Thyroid gland (tissue), 4 donors: ENCODE data around the gene PSD. TPM values are rescaled to one million over a fixed set of nuclear protein-coding genes. Genes with fewer than 3 reads are reported as not detected.

Source experiments
- DNase-seq, 2 donors: peaks; one replicate each; pipeline ENCODE4 v3.0.0-alpha.2; 2019
- H3K27ac ChIP-seq, 3 donors: fragments of 200-600 bp; sonication (generic); 1 replicate in 2 of 3; 2 replicates in 1 of 3; pipeline ENCODE4 v1.5.1; 2016 to 2019; ENCODE audit warnings: mild to moderate bottlenecking in 1 of 3, moderate library complexity in 1 of 3
- H3K27me3 ChIP-seq: fragments of 200-600 bp; sonication (generic); one replicate; pipeline ENCODE4 v1.5.1; 2019
- H3K36me3 ChIP-seq, 2 donors: fragments of 200-600 bp; sonication (generic); one replicate each; pipeline ENCODE4 v1.5.1; 2016 to 2019
- H3K4me1 ChIP-seq, 2 donors: fragments of 200-600 bp; sonication (generic); one replicate each; pipeline ENCODE4 v1.5.1; 2017 to 2019
- H3K4me3 ChIP-seq, 3 donors: fragments of 200-600 bp; sonication (generic); replicated peaks in 1 of 3; 1 replicate in 2 of 3; 2 replicates in 1 of 3; pipeline ENCODE4 v1.5.1; 2016; ENCODE audit warnings: mild to moderate bottlenecking in 1 of 3
- H3K9me3 ChIP-seq: fragments of 200-600 bp; sonication (generic); one replicate; pipeline ENCODE4 v1.5.1; 2017
- CTCF ChIP-seq, 6 experiments: fragments of 200-600 bp in 3 of 6; fragments of 450-650 bp in 3 of 6; sonication (generic) in 3 of 6; IDR thresholded peaks; one replicate each; pipeline ENCODE4 v1.5.1; 2016 to 2019; ENCODE audit warnings: antibody characterized with exemption in 6 of 6, mild to moderate bottlenecking in 2 of 6, inconsistent platforms in 1 of 6, moderate library complexity in 1 of 6
- POLR2A ChIP-seq, 2 donors: fragments of 450-650 bp; IDR thresholded peaks; one replicate each; pipeline ENCODE4 v1.6.1; 2017; ENCODE audit warnings: antibody characterized with exemption in 2 of 2, mild to moderate bottlenecking in 2 of 2, moderate library complexity in 1 of 2
- WGBS, 2 donors: methylation state at CpG; one replicate each; pipeline ENCODE4 v1.1.5; 2017; 5-methylcytosine and 5-hydroxymethylcytosine counted together
- intact Hi-C: fragments of 100-400 bp; cut with DNase I; formaldehyde crosslinking; loops from one replicate; pipeline ENCODE4 v1.15.1; 2023
- microRNA counts, 2 donors: library from miRNA; unstranded; fragments of <30 nt; microRNA quantifications; one replicate each; lab custom pipeline; 2016 to 2017
- microRNA-seq: library from miRNA; unstranded; fragments of <30 nt; microRNA quantifications from one replicate; pipeline ENCODE4, GENCODE V29; 2016
- small RNA-seq: library from RNA; depleted of rRNA; stranded (forward); fragments of <200 nt; gene quantifications from one replicate; pipeline ENCODE3, GENCODE V24; 2016
- total RNA-seq, 4 donors: library from RNA; depleted of rRNA; stranded (reverse); fragments of >200 nt; gene quantifications; one replicate each; pipeline ENCODE4 v1.2.3, GENCODE V29; 2016

Gene PSD
- total RNA-seq, 4 donors from 2014 or later: 0.24 to 1.1 (median 0.49) TPM

GRCh38 chr10:102367441-102367840 lies 51.1 kb downstream of the PSD start:
- H3K9me3 ChIP-seq: no peaks in the 10 kb centered on the region
- H3K27ac ChIP-seq: no peak overlapping the region
- no peak overlapping the region for H3K4me3 ChIP-seq
- H3K4me1 ChIP-seq: no peaks in the 10 kb centered on the region
- WGBS, 2 donors: 90 to 100% methylated on average over 1 of the region's 1 CpG
- intact Hi-C loops: no loop called here
- H3K27me3 ChIP-seq: no peaks in the 10 kb centered on the region
- no peak for TF ChIP-seq POLR2A (IDR thresholded peaks at IDR 0.05)
- no peak for TF ChIP-seq CTCF (IDR thresholded peaks at IDR 0.05)
- no peak for DNase-seq
- peaks cover 91 to 95% of the 10 kb centered on the region in 2 donors for H3K36me3 ChIP-seq

- no peak for DNase-seq
- peaks cover 61 to 63% of the 10 kb centered on the region in 2 donors for H3K36me3 ChIP-seq
- 95 to 98% methylated on average over 4 of the region's 4 CpGs for WGBS, 2 donors
- H3K27me3 ChIP-seq: no peaks in the 10 kb centered on the region
- no peak overlapping the region for H3K4me3 ChIP-seq
- intact Hi-C loops: no loop called here
- no peak for TF ChIP-seq POLR2A (IDR thresholded peaks at IDR 0.05)
- H3K27ac ChIP-seq: no peak overlapping the region
- H3K9me3 ChIP-seq: no peaks in the 10 kb centered on the region
- H3K4me1 ChIP-seq: no peaks in the 10 kb centered on the region
These were observed 59.7 kb downstream of the PSD start for GRCh38 chr10:102358712-102359382.

GRCh38 chr10:102354451-102354850 lies 64.1 kb downstream of the PSD start:
- Histone ChIP-seq H3K9me3 (no peaks in the 10 kb centered on the region), H3K36me3 (peaks cover 49% of the 10 kb centered on the region in 2 donors), H3K27me3 (no peaks in the 10 kb centered on the region), H3K27ac (no peak overlapping the region), H3K4me1 (no peaks in the 10 kb centered on the region), H3K4me3 (no peak overlapping the region)
- no peak for DNase-seq
- no peak for TF ChIP-seq POLR2A (IDR thresholded peaks at IDR 0.05)
- no peak for TF ChIP-seq CTCF (IDR thresholded peaks at IDR 0.05)
- 84 to 85% methylated on average over 3 of the region's 3 CpGs for WGBS, 2 donors
- intact Hi-C loops: no loop called here

MicroRNAs within 50 kb of the gene (microRNA counts, 767-probe panel; counts per million panel counts)
- microRNA hsa-miR-146b-3p (lab: Ali Mortazavi, UCI) (0 counts per million in 2 donors), microRNA hsa-miR-146b-5p (lab: Ali Mortazavi, UCI) (2,634 to 5,199 counts per million in 2 donors)

Small RNA genes within 50 kb of the gene (microRNA-seq; reads per million reads assigned to microRNA genes)
- 976 reads per million, percentile 81 among the genes with 10 or more reads in this experiment for gene MIR146B

Small RNA genes within 50 kb of the gene (small RNA-seq; reads per million reads assigned to genes)
- gene MIR146B: 389 reads per million, percentile 98 among the genes with 10 or more reads in this experiment

Other genes starting within 250 kb of the PSD start
- gene ELOVL3, start 192.5 kb downstream of the PSD start, total RNA-seq: not detected
- under 1 TPM in 1 of 4 donors, not detected in 3; 0.45 TPM for gene PITX3, start 177.3 kb downstream of the PSD start, total RNA-seq
- gene GBF1, start 173.3 kb downstream of the PSD start, total RNA-seq: 10 to 100 TPM; 34.0 to 68.3 (median 53.5) TPM
- gene NFKB2, start 23.1 kb downstream of the PSD start, total RNA-seq: 10 to 100 TPM; 12.3 to 26.0 (median 15.3) TPM
- gene FBXL15, start 2.1 kb upstream of the PSD start, total RNA-seq: 10 to 100 TPM; 13.4 to 34.0 (median 27.2) TPM
- 10 to 100 TPM; 56.2 to 73.9 (median 62.0) TPM for gene CUEDC2, start 13.8 kb upstream of the PSD start, total RNA-seq
- 1 to 10 TPM; 1.1 to 2.9 (median 1.8) TPM for gene C10orf95, start 32.8 kb upstream of the PSD start, total RNA-seq
- 100 to 1,000 TPM in 3 of 4 donors, 10 to 100 TPM in 1; 94.1 to 111 (median 103) TPM for gene ACTR1A, start 83.9 kb upstream of the PSD start, total RNA-seq
- 1 to 10 TPM; 2.3 to 5.4 (median 4.4) TPM for gene SUFU, start 85.2 kb upstream of the PSD start, total RNA-seq
- gene TRIM8, start 225.7 kb upstream of the PSD start, total RNA-seq: 100 to 1,000 TPM; 138 to 187 (median 162) TPM